ENCODE data around the gene SMYD3. TPM values are rescaled to one million over a fixed set of nuclear protein-coding genes. Genes with fewer than 3 reads are reported as not detected.

The SMYD3 gene
- total and polyA plus RNA-seq, 9 of the 15 experiments (the other 6 are each of a cell fraction or from before 2014, with no cell fraction given): 128 to 440 (median 197) TPM

DNA sequence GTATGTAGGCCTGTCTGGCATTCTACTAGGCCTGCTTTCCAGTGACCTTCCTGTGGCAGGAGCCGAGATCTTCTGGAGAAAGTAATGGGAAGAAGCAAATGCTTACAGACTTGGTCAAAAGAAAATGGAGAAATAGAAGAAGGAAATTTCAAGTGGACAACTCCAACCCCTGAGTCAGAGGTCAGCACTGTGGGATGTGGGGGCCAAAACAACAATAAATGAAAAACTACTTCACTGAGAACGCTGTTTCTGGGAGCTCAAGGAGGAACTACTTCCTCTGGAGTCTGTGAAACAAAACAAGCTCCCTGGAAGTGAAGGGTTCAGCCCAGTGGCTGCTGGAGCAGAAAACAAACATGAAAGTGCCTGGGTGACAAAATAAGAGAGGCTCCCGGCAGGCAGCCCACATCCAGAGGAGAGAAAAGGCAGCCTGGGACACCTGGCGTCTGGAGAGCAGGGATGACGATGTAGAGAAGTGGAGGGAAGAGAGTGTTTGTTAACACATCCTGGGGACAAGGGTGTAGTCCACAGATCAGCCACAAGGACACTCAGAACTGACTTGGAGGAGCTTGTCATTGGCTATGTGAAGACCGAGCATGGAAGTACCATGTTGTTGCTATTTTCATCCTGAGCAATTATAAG, 355.2 kb downstream of the SMYD3 start (continued):
- TF ChIP-seq, protein P1, sequence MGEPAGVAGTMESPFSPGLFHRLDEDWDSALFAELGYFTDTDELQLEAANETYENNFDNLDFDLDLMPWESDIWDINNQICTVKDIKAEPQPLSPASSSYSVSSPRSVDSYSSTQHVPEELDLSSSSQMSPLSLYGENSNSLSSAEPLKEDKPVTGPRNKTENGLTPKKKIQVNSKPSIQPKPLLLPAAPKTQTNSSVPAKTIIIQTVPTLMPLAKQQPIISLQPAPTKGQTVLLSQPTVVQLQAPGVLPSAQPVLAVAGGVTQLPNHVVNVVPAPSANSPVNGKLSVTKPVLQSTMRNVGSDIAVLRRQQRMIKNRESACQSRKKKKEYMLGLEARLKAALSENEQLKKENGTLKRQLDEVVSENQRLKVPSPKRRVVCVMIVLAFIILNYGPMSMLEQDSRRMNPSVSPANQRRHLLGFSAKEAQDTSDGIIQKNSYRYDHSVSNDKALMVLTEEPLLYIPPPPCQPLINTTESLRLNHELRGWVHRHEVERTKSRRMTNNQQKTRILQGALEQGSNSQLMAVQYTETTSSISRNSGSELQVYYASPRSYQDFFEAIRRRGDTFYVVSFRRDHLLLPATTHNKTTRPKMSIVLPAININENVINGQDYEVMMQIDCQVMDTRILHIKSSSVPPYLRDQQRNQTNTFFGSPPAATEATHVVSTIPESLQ (CRISPR knock-in tag; IDR thresholded peaks at IDR 0.05): no peak
- no peak for TF ChIP-seq SIX5 (IDR thresholded peaks at IDR 0.05; ENCODE audit: borderline replicate concordance in 1 of 2, insufficient read depth in 1 of 2, low read depth in 1 of 2, low read length in 2 of 2)
- no peak for TF ChIP-seq KLF1 (tag; IDR thresholded peaks at IDR 0.05)
- peak; percentile 53; the same call in 1 of the 2 replicates for TF ChIP-seq NFRKB (IDR thresholded peaks at IDR 0.05; ENCODE audit: low read depth)
- TF ChIP-seq TAF15 (IDR thresholded peaks at IDR 0.05; ENCODE audit: low read depth, low read length): no peak
- TF ChIP-seq ZNF436 (CRISPR knock-in tag; IDR thresholded peaks at IDR 0.05): no peak
- no peak for TF ChIP-seq OTX1 (CRISPR knock-in tag; IDR thresholded peaks at IDR 0.05)
- TF ChIP-seq HMGN3 (IDR thresholded peaks at IDR 0.05; ENCODE audit: borderline replicate concordance, extremely low read depth, insufficient read length, low read depth, low read length): no peak
- 0 out of 2 replicates have a peak, but pooled peaks have one; percentile 13 for TF ChIP-seq ELF4 (CRISPR knock-in tag; IDR thresholded peaks at IDR 0.05)
- TF ChIP-seq ZNF75A (CRISPR knock-in tag; IDR thresholded peaks at IDR 0.05): no peak
- no peak for TF ChIP-seq SNRNP70 (optimal IDR thresholded peaks at IDR 0.05; ENCODE audit: low read depth, low read length)
- TF ChIP-seq ZKSCAN1 (IDR thresholded peaks at IDR 0.05; ENCODE audit: low read depth, low read length): no peak
- TF ChIP-seq ZNF695 (CRISPR knock-in tag; IDR thresholded peaks at IDR 0.05): no peak
- TF ChIP-seq ATF7 (IDR thresholded peaks at IDR 0.05): no peak
- TF ChIP-seq NONO (IDR thresholded peaks at IDR 0.05; ENCODE audit: low read depth in 2 of 2, low read length in 1 of 2): no peak
- no peak for TF ChIP-seq KLF10 (CRISPR knock-in tag; IDR thresholded peaks at IDR 0.05)
- TF ChIP-seq TGIF2 (CRISPR knock-in tag; IDR thresholded peaks at IDR 0.05): no peak
- TF ChIP-seq ZC3H8 (IDR thresholded peaks at IDR 0.05): no peak
- no peak for TF ChIP-seq MECOM (CRISPR knock-in tag; IDR thresholded peaks at IDR 0.05)
- no peak for TF ChIP-seq ZNF583 (CRISPR knock-in tag; IDR thresholded peaks at IDR 0.05)
- no peak for TF ChIP-seq NFE2 (IDR thresholded peaks at IDR 0.05; ENCODE audit: low read depth)
- TF ChIP-seq EHMT2 (IDR thresholded peaks at IDR 0.05): peak; percentile 66
- TF ChIP-seq, protein P2, sequence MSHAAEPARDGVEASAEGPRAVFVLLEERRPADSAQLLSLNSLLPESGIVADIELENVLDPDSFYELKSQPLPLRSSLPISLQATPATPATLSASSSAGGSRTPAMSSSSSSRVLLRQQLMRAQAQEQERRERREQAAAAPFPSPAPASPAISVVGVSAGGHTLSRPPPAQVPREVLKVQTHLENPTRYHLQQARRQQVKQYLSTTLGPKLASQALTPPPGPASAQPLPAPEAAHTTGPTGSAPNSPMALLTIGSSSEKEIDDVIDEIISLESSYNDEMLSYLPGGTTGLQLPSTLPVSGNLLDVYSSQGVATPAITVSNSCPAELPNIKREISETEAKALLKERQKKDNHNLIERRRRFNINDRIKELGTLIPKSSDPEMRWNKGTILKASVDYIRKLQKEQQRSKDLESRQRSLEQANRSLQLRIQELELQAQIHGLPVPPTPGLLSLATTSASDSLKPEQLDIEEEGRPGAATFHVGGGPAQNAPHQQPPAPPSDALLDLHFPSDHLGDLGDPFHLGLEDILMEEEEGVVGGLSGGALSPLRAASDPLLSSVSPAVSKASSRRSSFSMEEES (CRISPR knock-in tag; IDR thresholded peaks at IDR 0.05): no peak
- no peak for TF ChIP-seq MCM2 (IDR thresholded peaks at IDR 0.05; ENCODE audit: low read depth)
- no peak for TF ChIP-seq BRF1 (IDR thresholded peaks at IDR 0.05; ENCODE audit: borderline replicate concordance, extremely low read depth, insufficient read length)
- TF ChIP-seq, protein P3, sequence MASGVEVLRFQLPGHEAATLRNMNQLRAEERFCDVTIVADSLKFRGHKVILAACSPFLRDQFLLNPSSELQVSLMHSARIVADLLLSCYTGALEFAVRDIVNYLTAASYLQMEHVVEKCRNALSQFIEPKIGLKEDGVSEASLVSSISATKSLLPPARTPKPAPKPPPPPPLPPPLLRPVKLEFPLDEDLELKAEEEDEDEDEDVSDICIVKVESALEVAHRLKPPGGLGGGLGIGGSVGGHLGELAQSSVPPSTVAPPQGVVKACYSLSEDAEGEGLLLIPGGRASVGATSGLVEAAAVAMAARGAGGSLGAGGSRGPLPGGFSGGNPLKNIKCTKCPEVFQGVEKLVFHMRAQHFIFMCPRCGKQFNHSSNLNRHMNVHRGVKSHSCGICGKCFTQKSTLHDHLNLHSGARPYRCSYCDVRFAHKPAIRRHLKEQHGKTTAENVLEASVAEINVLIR (CRISPR knock-in tag; IDR thresholded peaks at IDR 0.05): peak; percentile 20; the same call in 1 of the 2 replicates
- TF ChIP-seq ZFP36 (IDR thresholded peaks at IDR 0.05; ENCODE audit: low read depth, low read length, partially characterized antibody): no peak
- no peak for TF ChIP-seq YBX1 (IDR thresholded peaks at IDR 0.05)

Data from K562 (cell line).